K562 (cell line): ENCODE data around the gene TPD52L1. TPM values are rescaled to one million over a fixed set of nuclear protein-coding genes. Genes with fewer than 3 reads are reported as not detected.

ENCODE experiments used
- BACH1 ChIP-seq: fragments of 200-800 bp; sonication (Bioruptor generic); IDR thresholded peaks from 2 replicates; pipeline ENCODE4 v1.6.1; 2016; ENCODE audit warnings: missing genetic modification characterization, missing compliant biosample characterization
- BHLHE40 ChIP-seq: IDR thresholded peaks from 2 replicates; pipeline ENCODE4 v1.6.1; 2011; ENCODE audit warnings: low read length, improper control_type of control experiment
- C11orf30 ChIP-seq: fragments of 450-650 bp; IDR thresholded peaks from 2 replicates; pipeline ENCODE4 v1.6.1; 2016; ENCODE audit warnings: low read depth, mild to moderate bottlenecking
- CBX1 ChIP-seq: sonication (generic); IDR thresholded peaks from 2 replicates; pipeline ENCODE4 v1.6.1; 2016; ENCODE audit warnings: antibody characterized with exemption, low read depth, mild to moderate bottlenecking
- CREB1 ChIP-seq, 2 experiments: sonication (generic) in 1 of 2; formaldehyde crosslinking in 1 of 2; IDR thresholded peaks; 2 replicates each; pipeline versions ENCODE4 v1.6.1 to v1.8.0; 2012 to 2022; ENCODE audit warnings: inconsistent platforms in 1 of 2, mild to moderate bottlenecking in 1 of 2, missing genetic modification reagents in 1 of 2, moderate library complexity in 1 of 2
- ESRRB ChIP-seq: fragments of 250-450 bp; sonication (Bioruptor Pico); IDR thresholded peaks from 2 replicates; pipeline ENCODE4 v1.5.0; 2020; ENCODE audit warnings: mild to moderate bottlenecking, moderate library complexity, borderline replicate concordance
- GABPB2 ChIP-seq: fragments of 250-450 bp; sonication (Bioruptor Pico); conservative IDR thresholded peaks from 2 replicates; pipeline ENCODE4 v1.5.1; 2021; ENCODE audit warnings: mild to moderate bottlenecking
- HNRNPK ChIP-seq: fragments of 200-400 bp; formaldehyde crosslinking; IDR thresholded peaks from one replicate; pipeline ENCODE4 v1.6.1; 2018; ENCODE audit warnings: mild to moderate bottlenecking, low read depth, low read length; ENCODE audit not compliant: poor library complexity, severe bottlenecking
- RBBP5 ChIP-seq: fragments of 200-600 bp; sonication (generic); IDR thresholded peaks from 2 replicates; pipeline ENCODE4 v1.6.1; 2012; ENCODE audit warnings: borderline replicate concordance, mild to moderate bottlenecking, low read length, control low read depth, inconsistent platforms; ENCODE audit not compliant: insufficient read depth, poor library complexity, severe bottlenecking
- TARDBP ChIP-seq: fragments of 450-650 bp; IDR thresholded peaks from 2 replicates; pipeline ENCODE4 v1.6.1; 2016
- XRCC5 ChIP-seq: fragments of 200-400 bp; formaldehyde crosslinking; IDR thresholded peaks from 2 replicates; pipeline ENCODE4 v1.6.1; 2017; ENCODE audit warnings: low read depth, mild to moderate bottlenecking, low read length
- ZBTB1 ChIP-seq: sonication (generic); formaldehyde crosslinking; IDR thresholded peaks from 2 replicates; pipeline ENCODE4 v1.8.1; 2023; ENCODE audit warnings: missing genetic modification reagents, low read depth, mild to moderate bottlenecking, borderline replicate concordance
- ZNF253 ChIP-seq: fragments of 250-450 bp; sonication (Bioruptor Pico); conservative IDR thresholded peaks from 2 replicates; pipeline ENCODE4 v1.6.1; 2021; ENCODE audit warnings: mild to moderate bottlenecking
- polyA plus RNA-seq, 8 experiments: library from polyadenylated mRNA; depleted of rRNA in 4 of 8; stranded (reverse) in 5 of 8; unstranded in 3 of 8; fragments of >200 nt; fragmentation: Nextera tagmentation in 2 of 8; fragmentation: Illumina TruSeq in 1 of 8; extraction: Ambion mirVana in 2 of 8; extraction: Trizol in 1 of 8; gene quantifications; 2 replicates each; pipeline versions ENCODE4 v1.2.1 to v1.2.3, GENCODE V29; 2011 to 2014; ENCODE audit warnings: inconsistent platforms in 1 of 8, missing spikeins in 1 of 8
- total RNA-seq, 7 experiments: library from RNA; depleted of rRNA in 6 of 7; stranded (reverse); fragments of >200 nt in 6 of 7; fragmentation: Illumina TruSeq in 2 of 7; extraction: Trizol in 2 of 7; gene quantifications; 2 replicates each; pipeline versions ENCODE4 v1.2.1 to v1.2.3, GENCODE V29; 2011 to 2021; ENCODE audit warnings: low replicate concordance in 1 of 7
- TF ChIP-seq, protein P1 (sequence below), 3 experiments: fragments of 200-800 bp in 1 of 3; fragments of 250-450 bp in 1 of 3; fragments of 450-650 bp in 1 of 3; sonication (Bioruptor Pico) in 1 of 3; sonication (Bioruptor generic) in 1 of 3; formaldehyde crosslinking in 1 of 3; IDR thresholded peaks; 2 replicates each; pipeline versions ENCODE4 v1.6.1 to v1.8.0; 2016 to 2022; ENCODE audit warnings: mild to moderate bottlenecking in 2 of 3, missing genetic modification characterization in 2 of 3, missing compliant biosample characterization in 1 of 3, moderate library complexity in 1 of 3
- TF ChIP-seq, protein P2 (sequence below), 2 experiments: fragments of 150-350 bp in 1 of 2; IDR thresholded peaks; 2 replicates each; pipeline ENCODE4 v1.6.1; 2012 to 2016; ENCODE audit warnings: low read depth in 2 of 2, low read length in 2 of 2, mild to moderate bottlenecking in 1 of 2, moderate library complexity in 1 of 2
- TF ChIP-seq, protein P3 (sequence below): sonication (generic); formaldehyde crosslinking; IDR thresholded peaks from 2 replicates; pipeline ENCODE4 v1.8.1; 2023; ENCODE audit warnings: mild to moderate bottlenecking, missing genetic modification reagents

TPD52L1 gene
- total and polyA plus RNA-seq, 9 of the 15 experiments (the other 6 are each of a cell fraction or from before 2014, with no cell fraction given) = 12.9 to 149 (median 75.7) TPM

DNA sequence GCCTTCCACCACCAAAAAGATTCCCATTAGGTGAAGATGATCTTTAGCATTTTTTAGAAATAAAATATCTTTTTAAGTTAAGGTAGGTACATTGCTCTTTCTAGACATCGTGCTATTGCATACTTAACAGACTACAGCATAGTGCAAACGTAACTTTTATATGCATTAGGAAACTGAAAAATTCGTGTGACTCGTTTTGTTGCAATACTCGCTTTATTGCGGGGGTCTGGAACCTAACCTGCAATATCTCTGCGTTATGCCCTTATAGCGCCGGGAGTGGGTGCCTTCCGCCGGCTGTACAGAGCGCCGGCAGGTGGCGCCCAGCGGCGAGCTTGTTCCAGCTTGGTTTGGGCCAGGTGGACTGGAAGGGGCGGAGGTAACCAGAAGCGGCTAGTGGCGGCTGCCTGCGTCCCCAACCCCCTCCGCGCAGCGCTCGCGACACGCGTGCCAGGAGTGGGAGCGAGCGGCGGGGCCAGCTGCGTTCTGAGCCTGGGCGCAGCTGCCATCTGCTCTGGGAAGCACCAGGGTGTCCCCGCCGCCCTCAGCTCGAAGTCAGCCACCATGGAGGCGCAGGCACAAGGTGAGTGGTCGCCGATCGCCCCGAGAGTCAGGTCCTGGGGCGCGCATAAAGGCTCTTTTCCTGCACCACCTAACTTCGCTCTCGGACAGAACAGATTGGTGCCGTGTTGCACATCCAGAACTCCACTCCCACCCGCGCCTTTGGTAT, at the start of gene TPD52L1 (continued):
- TF ChIP-seq, protein P1, sequence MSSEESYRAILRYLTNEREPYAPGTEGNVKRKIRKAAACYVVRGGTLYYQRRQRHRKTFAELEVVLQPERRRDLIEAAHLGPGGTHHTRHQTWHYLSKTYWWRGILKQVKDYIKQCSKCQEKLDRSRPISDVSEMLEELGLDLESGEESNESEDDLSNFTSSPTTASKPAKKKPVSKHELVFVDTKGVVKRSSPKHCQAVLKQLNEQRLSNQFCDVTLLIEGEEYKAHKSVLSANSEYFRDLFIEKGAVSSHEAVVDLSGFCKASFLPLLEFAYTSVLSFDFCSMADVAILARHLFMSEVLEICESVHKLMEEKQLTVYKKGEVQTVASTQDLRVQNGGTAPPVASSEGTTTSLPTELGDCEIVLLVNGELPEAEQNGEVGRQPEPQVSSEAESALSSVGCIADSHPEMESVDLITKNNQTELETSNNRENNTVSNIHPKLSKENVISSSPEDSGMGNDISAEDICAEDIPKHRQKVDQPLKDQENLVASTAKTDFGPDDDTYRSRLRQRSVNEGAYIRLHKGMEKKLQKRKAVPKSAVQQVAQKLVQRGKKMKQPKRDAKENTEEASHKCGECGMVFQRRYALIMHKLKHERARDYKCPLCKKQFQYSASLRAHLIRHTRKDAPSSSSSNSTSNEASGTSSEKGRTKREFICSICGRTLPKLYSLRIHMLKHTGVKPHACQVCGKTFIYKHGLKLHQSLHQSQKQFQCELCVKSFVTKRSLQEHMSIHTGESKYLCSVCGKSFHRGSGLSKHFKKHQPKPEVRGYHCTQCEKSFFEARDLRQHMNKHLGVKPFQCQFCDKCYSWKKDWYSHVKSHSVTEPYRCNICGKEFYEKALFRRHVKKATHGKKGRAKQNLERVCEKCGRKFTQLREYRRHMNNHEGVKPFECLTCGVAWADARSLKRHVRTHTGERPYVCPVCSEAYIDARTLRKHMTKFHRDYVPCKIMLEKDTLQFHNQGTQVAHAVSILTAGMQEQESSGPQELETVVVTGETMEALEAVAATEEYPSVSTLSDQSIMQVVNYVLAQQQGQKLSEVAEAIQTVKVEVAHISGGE (CRISPR knock-in tag; IDR thresholded peaks at IDR 0.05) = 0 out of 6 replicates have a peak, but pooled peaks of 1 of the 3 experiments have one; percentile 36
- no peak for TF ChIP-seq ESRRB (CRISPR knock-in tag)
- no peak for TF ChIP-seq C11orf30
- no peak for TF ChIP-seq GABPB2 (CRISPR knock-in tag)
- no peak for TF ChIP-seq BACH1 (tag)
- TF ChIP-seq, protein P2, sequence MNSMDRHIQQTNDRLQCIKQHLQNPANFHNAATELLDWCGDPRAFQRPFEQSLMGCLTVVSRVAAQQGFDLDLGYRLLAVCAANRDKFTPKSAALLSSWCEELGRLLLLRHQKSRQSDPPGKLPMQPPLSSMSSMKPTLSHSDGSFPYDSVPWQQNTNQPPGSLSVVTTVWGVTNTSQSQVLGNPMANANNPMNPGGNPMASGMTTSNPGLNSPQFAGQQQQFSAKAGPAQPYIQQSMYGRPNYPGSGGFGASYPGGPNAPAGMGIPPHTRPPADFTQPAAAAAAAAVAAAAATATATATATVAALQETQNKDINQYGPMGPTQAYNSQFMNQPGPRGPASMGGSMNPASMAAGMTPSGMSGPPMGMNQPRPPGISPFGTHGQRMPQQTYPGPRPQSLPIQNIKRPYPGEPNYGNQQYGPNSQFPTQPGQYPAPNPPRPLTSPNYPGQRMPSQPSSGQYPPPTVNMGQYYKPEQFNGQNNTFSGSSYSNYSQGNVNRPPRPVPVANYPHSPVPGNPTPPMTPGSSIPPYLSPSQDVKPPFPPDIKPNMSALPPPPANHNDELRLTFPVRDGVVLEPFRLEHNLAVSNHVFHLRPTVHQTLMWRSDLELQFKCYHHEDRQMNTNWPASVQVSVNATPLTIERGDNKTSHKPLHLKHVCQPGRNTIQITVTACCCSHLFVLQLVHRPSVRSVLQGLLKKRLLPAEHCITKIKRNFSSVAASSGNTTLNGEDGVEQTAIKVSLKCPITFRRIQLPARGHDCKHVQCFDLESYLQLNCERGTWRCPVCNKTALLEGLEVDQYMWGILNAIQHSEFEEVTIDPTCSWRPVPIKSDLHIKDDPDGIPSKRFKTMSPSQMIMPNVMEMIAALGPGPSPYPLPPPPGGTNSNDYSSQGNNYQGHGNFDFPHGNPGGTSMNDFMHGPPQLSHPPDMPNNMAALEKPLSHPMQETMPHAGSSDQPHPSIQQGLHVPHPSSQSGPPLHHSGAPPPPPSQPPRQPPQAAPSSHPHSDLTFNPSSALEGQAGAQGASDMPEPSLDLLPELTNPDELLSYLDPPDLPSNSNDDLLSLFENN (IDR thresholded peaks at IDR 0.05; ENCODE audit: low read depth in 2 of 2, low read length in 2 of 2) = no peak
- peak; percentile 32 for TF ChIP-seq CREB1 (IDR thresholded peaks at IDR 0.05)
- TF ChIP-seq CREB1 (CRISPR knock-in tag; IDR thresholded peaks at IDR 0.05) = peak; percentile 71
- no peak for TF ChIP-seq HNRNPK
- TF ChIP-seq BHLHE40 = peak; percentile 50
- TF ChIP-seq CBX1 = 0 out of 2 replicates have a peak, but pooled peaks have one; percentile 64
- TF ChIP-seq ZBTB1 = 0 out of 2 replicates have a peak, but pooled peaks have one; percentile 63
- no peak for TF ChIP-seq ZNF253 (CRISPR knock-in tag)
- TF ChIP-seq XRCC5 = peak; percentile 89; the same call in 1 of the 2 replicates
- TF ChIP-seq TARDBP = peak; percentile 34; the same call in 1 of the 2 replicates
- TF ChIP-seq, protein P3, sequence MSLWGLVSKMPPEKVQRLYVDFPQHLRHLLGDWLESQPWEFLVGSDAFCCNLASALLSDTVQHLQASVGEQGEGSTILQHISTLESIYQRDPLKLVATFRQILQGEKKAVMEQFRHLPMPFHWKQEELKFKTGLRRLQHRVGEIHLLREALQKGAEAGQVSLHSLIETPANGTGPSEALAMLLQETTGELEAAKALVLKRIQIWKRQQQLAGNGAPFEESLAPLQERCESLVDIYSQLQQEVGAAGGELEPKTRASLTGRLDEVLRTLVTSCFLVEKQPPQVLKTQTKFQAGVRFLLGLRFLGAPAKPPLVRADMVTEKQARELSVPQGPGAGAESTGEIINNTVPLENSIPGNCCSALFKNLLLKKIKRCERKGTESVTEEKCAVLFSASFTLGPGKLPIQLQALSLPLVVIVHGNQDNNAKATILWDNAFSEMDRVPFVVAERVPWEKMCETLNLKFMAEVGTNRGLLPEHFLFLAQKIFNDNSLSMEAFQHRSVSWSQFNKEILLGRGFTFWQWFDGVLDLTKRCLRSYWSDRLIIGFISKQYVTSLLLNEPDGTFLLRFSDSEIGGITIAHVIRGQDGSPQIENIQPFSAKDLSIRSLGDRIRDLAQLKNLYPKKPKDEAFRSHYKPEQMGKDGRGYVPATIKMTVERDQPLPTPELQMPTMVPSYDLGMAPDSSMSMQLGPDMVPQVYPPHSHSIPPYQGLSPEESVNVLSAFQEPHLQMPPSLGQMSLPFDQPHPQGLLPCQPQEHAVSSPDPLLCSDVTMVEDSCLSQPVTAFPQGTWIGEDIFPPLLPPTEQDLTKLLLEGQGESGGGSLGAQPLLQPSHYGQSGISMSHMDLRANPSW (CRISPR knock-in tag) = no peak
- TF ChIP-seq RBBP5 = peak; percentile 70
